Activated naive CD8-positive, alpha-beta T cell (primary cell): Measurements from ENCODE around the gene CENPT.

ENCODE experiments used
- H3K27ac Mint-ChIP-seq: one replicate; pipeline ENCODE4 v1.8.0; 2021; ENCODE audit warnings: mixed read lengths
- H3K27me3 Mint-ChIP-seq: one replicate; pipeline ENCODE4 v1.8.0; 2021; ENCODE audit warnings: mixed read lengths
- H3K36me3 Mint-ChIP-seq: one replicate; pipeline ENCODE4 v1.8.0; 2021; ENCODE audit warnings: mixed read lengths
- H3K4me1 Mint-ChIP-seq: one replicate; pipeline ENCODE4 v1.8.0; 2021; ENCODE audit warnings: low read depth, mixed read lengths
- H3K4me3 Mint-ChIP-seq: one replicate; pipeline ENCODE4 v1.8.0; 2021; ENCODE audit warnings: mild to moderate bottlenecking, mixed read lengths
- H3K9me3 Mint-ChIP-seq: one replicate; pipeline ENCODE4 v1.8.0; 2021; ENCODE audit warnings: low read depth, mixed read lengths

Gene CENPT

GRCh38 chr16:67847064-67847861 lies at the start of gene CENPT:
TSS of gene CENPT (minus strand) at chr16:67847693. CDS start at chr16:67833859, 13,834 bp downstream.
- Mint-ChIP-seq H3K9me3 (no peaks in the 10 kb centered on the region), H3K36me3 (no peaks in the 10 kb centered on the region), H3K4me1 (peaks cover 49% of the 10 kb centered on the region), H3K27me3 (no peaks in the 10 kb centered on the region), H3K27ac (peak within 1 kb of the TSS; percentile 85), H3K4me3 (peak within 1 kb of the TSS; percentile 95)

GRCh38 chr16:67897231-67897630 lies 49.7 kb upstream of the CENPT start:
- Mint-ChIP-seq H3K27ac (no peak overlapping the region), H3K4me3 (no peak overlapping the region), H3K36me3 (peaks cover 3% of the 10 kb centered on the region), H3K4me1 (peaks cover 50% of the 10 kb centered on the region), H3K9me3 (no peaks in the 10 kb centered on the region), H3K27me3 (no peaks in the 10 kb centered on the region)

GRCh38 chr16:67893743-67894399 lies 46.4 kb upstream of the CENPT start:
- Mint-ChIP-seq H3K9me3 (no peaks in the 10 kb centered on the region), H3K27me3 (no peaks in the 10 kb centered on the region), H3K36me3 (peaks cover 3% of the 10 kb centered on the region), H3K27ac (peak overlapping the region; percentile 93), H3K4me3 (peak overlapping the region; percentile 97), H3K4me1 (peaks cover 41% of the 10 kb centered on the region)

- peak within 1 kb of the TSS; percentile 97 for H3K4me3 Mint-ChIP-seq
- H3K4me1 Mint-ChIP-seq: peaks cover 39% of the 10 kb centered on the region
- H3K9me3 Mint-ChIP-seq: no peaks in the 10 kb centered on the region
- H3K36me3 Mint-ChIP-seq: peaks cover 3% of the 10 kb centered on the region
- no peaks in the 10 kb centered on the region for H3K27me3 Mint-ChIP-seq
- H3K27ac Mint-ChIP-seq: peak within 1 kb of the TSS; percentile 93
Observed at GRCh38 chr16:67892899-67893742, 45.6 kb upstream of the CENPT start, which contains the start of gene PSKH1. TSS of gene PSKH1 (plus strand) at chr16:67893254. CDS start at chr16:67908750, 15,496 bp downstream.

- Mint-ChIP-seq H3K4me1 (peaks cover 36% of the 10 kb centered on the region), H3K4me3 (peak overlapping the region; percentile 87), H3K27ac (peak overlapping the region; percentile 69), H3K27me3 (no peaks in the 10 kb centered on the region), H3K36me3 (peaks cover 3% of the 10 kb centered on the region), H3K9me3 (no peaks in the 10 kb centered on the region)
Observed at GRCh38 chr16:67892375-67892774, 44.9 kb upstream of the CENPT start.

GRCh38 chr16:67888331-67888730 lies 40.8 kb upstream of the CENPT start:
- Mint-ChIP-seq H3K36me3 (no peaks in the 10 kb centered on the region), H3K4me3 (no peak overlapping the region), H3K9me3 (no peaks in the 10 kb centered on the region), H3K27ac (no peak overlapping the region), H3K4me1 (peaks cover 7% of the 10 kb centered on the region), H3K27me3 (no peaks in the 10 kb centered on the region)

GRCh38 chr16:67886387-67886786 lies 38.9 kb upstream of the CENPT start:
- Mint-ChIP-seq H3K4me3 (no peak overlapping the region), H3K9me3 (no peaks in the 10 kb centered on the region), H3K27me3 (no peaks in the 10 kb centered on the region), H3K36me3 (no peaks in the 10 kb centered on the region), H3K4me1 (no peaks in the 10 kb centered on the region), H3K27ac (no peak overlapping the region)

- H3K27ac Mint-ChIP-seq: no peak overlapping the region
Observed at GRCh38 chr16:67885976-67886375, 38.5 kb upstream of the CENPT start.

GRCh38 chr16:67885545-67885944 lies 38.1 kb upstream of the CENPT start:
- H3K36me3 Mint-ChIP-seq: no peaks in the 10 kb centered on the region
- H3K4me1 Mint-ChIP-seq: no peaks in the 10 kb centered on the region
- no peak overlapping the region for H3K27ac Mint-ChIP-seq
- H3K9me3 Mint-ChIP-seq: no peaks in the 10 kb centered on the region
- no peaks in the 10 kb centered on the region for H3K27me3 Mint-ChIP-seq
- no peak overlapping the region for H3K4me3 Mint-ChIP-seq

More at GRCh38 chr16:67885976-67886375, 38.5 kb upstream of the CENPT start:
- H3K36me3 Mint-ChIP-seq: no peaks in the 10 kb centered on the region
- H3K4me3 Mint-ChIP-seq: no peak overlapping the region
- H3K4me1 Mint-ChIP-seq: no peaks in the 10 kb centered on the region
- H3K27me3 Mint-ChIP-seq: no peaks in the 10 kb centered on the region
- H3K9me3 Mint-ChIP-seq: no peaks in the 10 kb centered on the region

- Mint-ChIP-seq H3K9me3 (no peaks in the 10 kb centered on the region), H3K27me3 (no peaks in the 10 kb centered on the region), H3K4me3 (no peak within 1 kb of the TSS), H3K27ac (no peak within 1 kb of the TSS), H3K36me3 (no peaks in the 10 kb centered on the region), H3K4me1 (no peaks in the 10 kb centered on the region)
Observed at GRCh38 chr16:67884684-67885083, 37.2 kb upstream of the CENPT start, which contains the start of gene NRN1L. TSS of gene NRN1L (plus strand) at chr16:67884885. CDS start at chr16:67884904, 19 bp downstream.

- Mint-ChIP-seq H3K36me3 (no peaks in the 10 kb centered on the region), H3K9me3 (no peaks in the 10 kb centered on the region), H3K4me3 (no peak overlapping the region), H3K27me3 (no peaks in the 10 kb centered on the region), H3K4me1 (no peaks in the 10 kb centered on the region), H3K27ac (no peak overlapping the region)
Observed at GRCh38 chr16:67883872-67884261, 36.4 kb upstream of the CENPT start.

GRCh38 chr16:67883146-67883871 lies 35.8 kb upstream of the CENPT start:
- Mint-ChIP-seq H3K4me1 (no peaks in the 10 kb centered on the region), H3K4me3 (no peak overlapping the region), H3K36me3 (no peaks in the 10 kb centered on the region), H3K9me3 (no peaks in the 10 kb centered on the region), H3K27me3 (no peaks in the 10 kb centered on the region), H3K27ac (no peak overlapping the region)

- no peak overlapping the region for H3K4me3 Mint-ChIP-seq
- no peaks in the 10 kb centered on the region for H3K4me1 Mint-ChIP-seq
- H3K36me3 Mint-ChIP-seq: no peaks in the 10 kb centered on the region
- no peaks in the 10 kb centered on the region for H3K27me3 Mint-ChIP-seq
- no peak overlapping the region for H3K27ac Mint-ChIP-seq
- H3K9me3 Mint-ChIP-seq: no peaks in the 10 kb centered on the region
Observed at GRCh38 chr16:67882374-67883145, 35.1 kb upstream of the CENPT start.
